Erythroblast (primary cell): ENCODE results near the gene CDK11A.
"Not testable (repeated sequence)": the region's sequence is repeated elsewhere in the genome, so short reads cannot be mapped to it uniquely, and the experiment has no call there.

ENCODE experiments used
- DNase-seq, 2 experiments: peaks; one replicate each; lab custom pipeline; 2025; lab: John Stamatoyannopoulos, UW
- GATA1 ChIP-seq: IDR thresholded peaks from 2 replicates; pipeline ENCODE4 v1.6.1; 2011; ENCODE audit warnings: low read depth, mild to moderate bottlenecking, control low read depth, low read length, moderate library complexity
- POLR2A ChIP-seq: IDR thresholded peaks from 2 replicates; pipeline ENCODE4 v1.6.1; 2011; ENCODE audit warnings: mild to moderate bottlenecking, low read length

CDK11A gene

DNA sequence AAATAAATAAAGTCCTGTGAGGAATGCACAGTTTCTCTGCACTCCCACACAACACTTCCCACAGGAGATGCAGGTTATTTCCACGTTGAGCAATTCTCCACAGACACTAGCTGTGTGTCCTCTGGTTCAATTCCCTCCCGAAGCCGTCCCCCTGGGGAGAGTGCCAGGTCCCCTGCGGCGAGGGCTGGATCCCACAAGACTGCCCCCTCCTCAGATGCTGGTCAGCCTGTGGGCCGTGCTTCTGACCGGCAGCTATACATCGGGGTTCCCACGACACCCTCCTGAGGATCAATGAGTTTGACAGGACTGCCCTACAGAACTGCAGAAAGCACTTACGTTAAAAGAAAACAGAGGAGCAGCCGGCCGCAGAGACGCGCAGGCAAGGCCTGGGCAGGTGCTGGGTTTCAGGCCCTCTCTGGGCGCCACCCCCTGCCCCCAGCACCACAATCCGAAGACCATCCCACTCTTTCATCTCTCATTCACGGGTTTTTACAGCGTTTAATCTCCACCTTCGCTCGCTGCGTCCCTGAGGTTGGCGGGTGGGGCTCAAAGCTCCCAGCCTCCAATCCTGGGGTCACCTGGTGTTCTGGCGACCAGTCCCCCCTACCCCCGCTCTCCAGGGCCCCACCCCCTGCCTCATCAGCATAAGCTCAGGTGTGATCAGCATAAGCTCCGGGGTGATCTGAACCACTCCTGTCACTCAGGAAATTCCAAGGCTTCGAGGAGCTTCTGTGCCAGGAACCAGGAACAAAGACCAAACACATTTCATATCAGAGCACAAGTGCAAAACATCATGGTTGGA is 40.9 kb downstream of the CDK11A start:
- no peak for TF ChIP-seq POLR2A
- no peak for TF ChIP-seq GATA1
- DNase-seq = no peak

DNA sequence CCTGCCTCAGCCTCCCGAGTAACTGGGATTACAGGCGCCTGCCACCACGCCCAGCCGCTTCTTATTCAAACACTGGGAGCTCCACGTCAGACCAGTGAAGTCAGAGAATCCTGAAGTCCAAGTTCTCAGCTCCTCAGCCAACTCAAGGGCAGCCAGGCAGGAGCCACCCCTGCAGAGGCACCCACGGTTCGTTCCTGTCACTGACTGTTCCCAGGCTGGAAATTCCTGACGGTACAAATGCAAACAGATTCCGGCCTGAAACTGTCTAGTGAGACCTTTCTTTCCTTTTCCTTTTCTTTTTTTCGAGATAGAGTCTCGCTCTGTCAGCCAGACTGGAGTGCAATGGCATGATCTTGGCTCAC is 43.3 kb downstream of the CDK11A start:
- DNase-seq = no peak
- TF ChIP-seq POLR2A (no peak), GATA1 (no peak)

DNA sequence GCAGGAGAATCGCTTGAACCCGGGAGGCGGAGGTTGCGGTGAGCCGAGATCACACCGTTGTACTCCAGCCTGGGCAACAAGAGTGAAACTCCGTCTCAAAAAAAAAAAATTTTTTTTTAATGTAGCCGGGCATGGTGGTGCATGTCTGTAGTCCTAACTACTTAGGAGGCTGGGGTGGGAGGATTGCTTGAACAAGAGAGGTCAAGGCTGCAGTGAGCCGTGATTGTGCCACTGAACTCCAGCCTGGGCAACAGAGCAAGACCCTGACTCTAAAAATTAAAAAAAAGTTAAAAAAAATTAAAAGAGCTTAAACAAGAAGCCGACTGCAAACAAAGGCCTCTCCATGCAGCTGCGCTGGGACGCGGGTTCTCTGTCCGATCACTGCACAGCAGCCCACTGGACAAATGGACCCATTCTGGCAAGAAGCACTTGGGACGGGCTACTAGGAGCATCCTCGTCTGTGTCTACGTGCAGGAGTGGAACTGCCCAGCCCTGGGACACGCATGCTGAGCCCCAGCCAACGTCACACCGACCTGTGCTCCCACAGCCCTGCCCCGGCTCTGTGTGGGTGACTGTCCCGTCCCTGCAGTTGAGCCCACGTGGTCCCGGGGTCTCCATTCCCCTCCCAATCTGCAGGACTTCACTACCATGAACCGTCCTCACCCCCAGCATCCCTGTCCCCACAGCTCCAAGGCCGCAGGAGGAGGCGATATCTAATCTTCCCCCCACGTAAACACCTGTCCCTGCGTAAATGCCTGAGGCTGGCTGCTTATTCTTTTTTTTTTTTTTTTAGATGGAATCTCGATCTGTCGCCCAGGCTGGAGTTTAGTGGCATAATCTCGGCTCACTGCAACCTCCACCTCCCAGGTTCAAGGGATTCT is 43.9 kb downstream of the CDK11A start:
- TF ChIP-seq POLR2A (no peak), GATA1 (no peak)
- DNase-seq = no peak

DNA sequence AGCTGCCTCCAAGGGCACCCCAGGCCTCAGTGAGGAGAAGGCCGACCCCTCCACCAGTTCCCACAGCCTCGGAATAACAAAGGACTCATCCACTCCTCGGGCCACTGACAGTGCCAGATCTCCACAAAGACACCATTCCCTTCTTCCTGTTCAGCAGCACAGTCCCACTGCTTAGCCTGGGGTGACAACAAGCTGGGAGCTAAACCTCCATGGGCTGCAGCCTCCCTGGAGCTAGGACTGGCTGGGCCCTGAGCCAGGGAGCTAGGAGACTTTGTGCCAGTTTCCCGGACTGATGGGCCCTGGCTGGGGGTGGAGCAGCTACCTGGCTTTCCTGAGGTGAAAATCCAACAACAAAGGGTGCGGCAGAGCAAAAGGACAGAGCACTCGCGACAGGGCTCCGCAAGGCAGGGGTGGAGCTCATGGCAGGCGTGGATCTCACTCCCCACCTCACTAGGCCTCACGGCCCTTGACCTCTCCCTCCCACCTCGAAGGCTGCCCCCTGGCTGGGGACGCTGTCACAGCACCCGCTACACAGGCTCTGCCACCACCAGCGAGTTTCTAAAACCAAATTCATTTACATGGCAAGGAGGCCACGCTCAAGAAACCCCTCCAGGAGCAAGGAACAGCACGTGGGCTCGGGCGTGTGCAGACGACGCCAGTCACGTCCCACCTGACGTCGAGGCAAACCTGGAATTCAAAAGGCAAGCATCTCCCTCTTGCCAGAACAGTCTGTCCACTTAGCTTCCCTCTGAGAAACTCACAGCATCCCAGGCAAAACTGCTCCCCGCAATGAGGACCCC is 45.4 kb downstream of the CDK11A start:
- no peak for TF ChIP-seq POLR2A
- no peak for TF ChIP-seq GATA1
- peak; percentile 42 to 48 for DNase-seq

DNA sequence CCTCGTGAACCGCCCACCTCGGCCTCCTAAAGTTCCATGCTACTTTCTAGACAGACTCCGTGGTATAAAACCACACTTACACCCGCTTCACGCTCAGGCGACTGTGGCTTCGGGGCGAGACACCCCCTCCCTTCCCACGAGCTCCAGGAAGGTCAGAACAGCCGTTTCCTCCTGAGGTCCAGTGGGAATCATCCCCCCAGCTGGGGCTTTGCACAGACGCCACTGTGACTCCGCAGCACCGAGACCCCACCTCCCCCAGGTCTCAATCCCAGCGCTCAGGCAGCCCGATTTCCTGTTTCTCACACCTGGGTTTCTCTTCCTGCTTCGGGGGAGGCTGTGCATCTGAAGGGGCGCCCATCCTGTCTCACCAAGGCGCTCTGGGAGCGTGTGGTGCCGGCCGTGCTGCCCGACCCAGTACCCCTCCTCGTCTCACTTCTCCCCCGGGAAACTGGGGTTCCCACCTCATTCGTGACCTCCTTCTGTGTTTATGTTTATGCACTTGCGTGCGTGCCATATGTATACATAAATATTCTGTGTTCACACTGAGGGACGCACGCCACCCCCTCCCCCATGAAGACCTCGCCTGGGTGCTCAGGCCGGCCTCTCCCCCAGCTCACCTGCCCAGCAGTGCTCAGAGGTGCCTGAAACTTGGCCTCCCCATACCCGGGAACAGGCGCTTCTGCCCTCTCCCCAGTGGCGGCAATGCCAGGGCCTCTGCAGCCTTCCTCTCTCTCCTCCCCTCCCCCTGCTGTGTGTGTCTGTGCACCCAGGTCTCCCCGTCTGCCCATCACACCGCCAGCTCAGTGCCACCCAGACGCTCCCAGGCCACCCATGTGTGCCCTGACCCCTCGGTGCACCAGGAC is 46.2 kb downstream of the CDK11A start:
- DNase-seq = no peak
- TF ChIP-seq GATA1 = no peak
- no peak for TF ChIP-seq POLR2A

DNA sequence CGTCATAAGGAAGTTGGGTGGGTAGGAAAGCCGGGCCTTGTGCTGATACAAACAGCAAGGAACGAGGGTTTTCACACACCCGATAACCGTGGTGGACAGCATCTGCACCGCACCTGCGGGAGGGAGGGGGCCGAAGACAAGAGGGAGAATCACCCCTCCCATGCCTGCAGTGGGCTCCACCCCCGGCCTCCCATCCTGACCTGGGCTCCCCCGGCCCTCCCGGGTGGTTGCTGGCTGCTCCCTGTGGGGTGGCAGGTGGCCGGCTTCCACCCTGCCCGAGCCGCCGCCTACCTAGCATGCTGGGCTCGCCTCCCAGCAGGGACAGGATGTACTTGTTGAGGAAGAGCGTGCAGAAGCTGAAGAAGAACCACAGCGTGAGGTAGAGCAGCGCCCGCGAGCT is 48.1 kb downstream of the CDK11A start:
- not testable (repeated sequence) for DNase-seq

DNA sequence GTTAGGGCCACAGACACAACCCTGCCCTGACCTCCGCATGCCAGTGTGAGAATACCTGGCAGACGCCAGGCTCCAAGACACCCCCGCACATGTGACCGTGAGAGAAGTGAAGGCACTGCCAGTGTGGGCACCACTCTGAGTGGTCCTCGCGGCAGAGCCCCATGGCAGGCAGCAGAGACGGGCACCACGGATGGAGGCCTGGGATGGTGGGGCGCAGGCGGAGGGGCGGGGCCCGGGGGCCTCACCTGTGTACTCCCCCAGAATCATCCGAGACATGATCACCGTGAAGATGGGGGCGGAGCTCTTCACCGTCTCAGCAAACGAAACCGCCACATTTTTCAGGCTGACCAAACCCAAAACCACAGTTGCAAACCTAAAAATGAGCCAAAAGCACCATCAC is 48.9 kb downstream of the CDK11A start:
- not testable (repeated sequence) for DNase-seq

DNA sequence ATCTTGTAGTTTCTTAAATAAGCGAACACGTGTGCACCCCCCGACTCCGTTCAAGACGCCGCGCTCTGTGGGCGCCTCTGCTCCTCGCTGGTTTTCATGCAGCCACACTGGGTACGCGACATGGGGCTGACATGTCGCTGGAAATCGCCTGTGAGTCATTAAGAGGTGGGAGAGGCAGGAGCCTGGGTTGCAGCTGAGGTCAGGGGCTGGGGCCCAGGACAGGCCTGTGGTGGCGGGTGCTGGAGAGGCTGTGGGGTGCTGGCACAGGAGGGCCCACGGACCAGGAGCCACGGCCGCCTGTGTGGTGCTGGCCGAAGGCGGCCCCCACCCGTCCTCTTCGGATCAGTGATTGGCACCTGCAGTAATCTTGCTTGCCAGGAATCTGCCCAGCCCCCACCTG is 49.4 kb downstream of the CDK11A start:
- not testable (repeated sequence) for DNase-seq

DNA sequence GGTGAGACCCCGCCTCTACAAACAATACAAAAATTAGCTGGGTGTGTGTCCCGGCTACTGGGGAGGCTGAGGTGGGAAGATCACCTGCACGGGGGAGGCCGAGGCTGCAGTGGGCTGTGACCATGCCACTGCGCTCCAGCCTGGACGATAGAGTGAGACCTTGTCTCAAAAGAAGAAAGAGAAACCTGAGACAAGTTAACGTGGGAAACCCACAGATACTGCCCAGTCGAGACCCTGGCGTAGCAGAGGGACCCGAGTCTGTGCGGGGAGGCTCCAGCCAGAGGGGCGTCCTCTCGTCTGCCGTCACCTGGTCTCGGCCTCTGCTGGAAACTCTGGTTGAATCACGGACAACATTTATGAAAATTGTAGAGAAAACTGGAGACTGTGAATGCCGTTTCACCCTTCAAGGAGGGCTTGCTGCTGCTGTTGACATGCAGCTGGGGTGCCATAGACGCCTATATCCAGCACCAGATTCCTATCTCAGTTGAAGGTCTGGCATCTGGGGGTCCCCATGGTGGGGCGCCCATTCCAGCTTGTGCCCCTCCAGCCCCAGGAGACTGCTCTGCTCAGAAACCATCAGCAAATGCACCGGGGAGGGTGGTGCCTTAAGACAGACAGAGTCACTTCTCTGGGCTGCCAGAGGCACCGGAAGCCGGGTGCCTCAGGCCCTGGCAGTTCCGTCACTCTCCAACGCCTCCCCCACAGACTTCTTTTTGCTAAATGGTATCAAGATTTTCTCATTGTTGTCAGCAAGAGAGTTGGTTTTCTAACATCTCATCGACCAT is 51.8 kb downstream of the CDK11A start:
- TF ChIP-seq GATA1 (no peak), POLR2A (no peak)
- no peak for DNase-seq

DNA sequence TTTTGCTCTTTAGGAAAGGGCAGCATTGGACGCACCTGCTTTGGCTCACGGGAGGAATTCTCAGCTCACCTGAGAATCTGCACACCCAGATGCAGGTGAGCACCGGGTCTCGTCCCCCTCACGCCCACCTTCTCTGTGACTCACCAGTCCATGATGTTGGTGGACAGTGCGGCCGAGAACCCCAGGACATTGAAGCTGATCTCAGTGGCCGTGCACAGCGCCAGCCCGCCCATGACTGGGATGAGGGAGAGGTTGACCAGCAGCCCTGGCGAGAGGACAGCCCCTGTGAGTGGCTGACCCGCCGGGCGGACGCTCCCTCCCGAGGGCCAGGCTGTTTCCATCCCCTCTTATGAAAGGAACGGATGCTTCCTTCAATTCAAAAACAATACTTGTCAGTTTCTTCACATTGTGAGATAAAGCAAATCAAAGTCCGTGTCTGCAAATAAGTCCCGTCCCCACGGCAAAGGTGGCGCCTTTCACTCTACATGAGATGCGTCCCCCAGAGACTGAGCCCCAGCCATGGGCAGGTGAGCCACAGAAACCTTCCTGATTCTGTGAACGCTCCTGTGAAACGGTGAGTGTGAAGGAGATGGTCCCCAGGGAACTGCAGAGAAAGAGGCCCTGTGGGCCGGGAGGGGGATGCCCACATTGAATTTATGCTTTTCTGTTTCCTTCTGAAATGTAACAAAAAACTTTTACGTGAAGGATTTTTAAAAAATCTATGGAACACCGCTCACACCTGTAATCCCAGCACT is 52.6 kb downstream of the CDK11A start:
- no peak for DNase-seq
- TF ChIP-seq GATA1 = no peak
- TF ChIP-seq POLR2A = no peak

DNA sequence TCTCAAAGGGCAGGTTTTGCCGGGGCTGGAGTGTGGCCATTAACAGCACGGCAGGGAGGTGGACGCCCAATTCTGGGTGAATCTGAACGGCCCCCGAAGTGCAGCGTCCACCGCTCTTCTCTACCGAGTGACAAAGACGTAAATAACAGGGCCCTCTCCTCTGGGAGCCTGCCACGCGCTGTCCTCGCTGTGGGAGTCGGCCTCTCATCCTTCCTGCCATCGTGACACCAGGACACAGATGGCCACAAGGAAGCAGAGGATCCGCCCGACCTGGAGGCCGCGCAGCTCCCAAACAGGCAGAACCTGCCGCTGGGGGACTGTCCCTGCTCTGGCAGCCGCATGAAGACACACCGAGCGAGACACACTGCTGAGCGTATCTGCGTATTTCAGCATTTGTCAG is 53.3 kb downstream of the CDK11A start:
- DNase-seq = no peak
- TF ChIP-seq GATA1 (no peak), POLR2A (no peak)
